ENCODE data around the gene COL9A3.

COL9A3 gene

GRCh38 chr20:62816884-62817873, at the start of gene COL9A3:
TSS of gene COL9A3 (plus strand) at chr20:62817050. CDS start at chr20:62817065, 15 bp downstream.
- no peak within 1 kb of the TSS for H3K9ac ChIP-seq (ENCODE audit: low read length in 2 of 2)
- no peaks in the 10 kb centered on the region for H3K9me3 ChIP-seq (ENCODE audit: control insufficient read depth in 2 of 2, low read length in 2 of 2)
- H3K4me3 ChIP-seq (ENCODE audit: low read length in 2 of 2), result peak within 1 kb of the TSS; percentile 22 to 52
- no peak within 1 kb of the TSS for H3K27ac ChIP-seq (ENCODE audit: low read length)
- no peaks in the 10 kb centered on the region for H3K36me3 ChIP-seq (ENCODE audit: control insufficient read depth in 2 of 2, insufficient read depth in 2 of 2, low read length in 2 of 2)
- H3K27me3 ChIP-seq (ENCODE audit: control insufficient read depth in 1 of 2, insufficient read depth in 2 of 2, low read length in 2 of 2), result peaks cover 38 to 52% of the 10 kb centered on the region in 2 donors
- peaks cover 35% of the 10 kb centered on the region for H3K4me1 ChIP-seq (ENCODE audit: control insufficient read depth, insufficient read depth, low read length)

GRCh38 chr20:62768234-62768546, 48.7 kb upstream of the COL9A3 start:
- peaks cover 0 to 4% of the 10 kb centered on the region in 2 donors for H3K27me3 ChIP-seq (ENCODE audit: control insufficient read depth in 1 of 2, insufficient read depth in 2 of 2, low read length in 2 of 2)
- H3K4me3 ChIP-seq (ENCODE audit: low read length in 2 of 2), result no peak overlapping the region
- H3K9ac ChIP-seq (ENCODE audit: low read length in 2 of 2), result no peak overlapping the region
- H3K4me1 ChIP-seq (ENCODE audit: control insufficient read depth, insufficient read depth, low read length), result peaks cover 22% of the 10 kb centered on the region
- no peaks in the 10 kb centered on the region for H3K9me3 ChIP-seq (ENCODE audit: control insufficient read depth in 2 of 2, low read length in 2 of 2)
- H3K27ac ChIP-seq (ENCODE audit: low read length), result no peak overlapping the region
- H3K36me3 ChIP-seq (ENCODE audit: control insufficient read depth in 2 of 2, insufficient read depth in 2 of 2, low read length in 2 of 2), result no peaks in the 10 kb centered on the region

DNA sequence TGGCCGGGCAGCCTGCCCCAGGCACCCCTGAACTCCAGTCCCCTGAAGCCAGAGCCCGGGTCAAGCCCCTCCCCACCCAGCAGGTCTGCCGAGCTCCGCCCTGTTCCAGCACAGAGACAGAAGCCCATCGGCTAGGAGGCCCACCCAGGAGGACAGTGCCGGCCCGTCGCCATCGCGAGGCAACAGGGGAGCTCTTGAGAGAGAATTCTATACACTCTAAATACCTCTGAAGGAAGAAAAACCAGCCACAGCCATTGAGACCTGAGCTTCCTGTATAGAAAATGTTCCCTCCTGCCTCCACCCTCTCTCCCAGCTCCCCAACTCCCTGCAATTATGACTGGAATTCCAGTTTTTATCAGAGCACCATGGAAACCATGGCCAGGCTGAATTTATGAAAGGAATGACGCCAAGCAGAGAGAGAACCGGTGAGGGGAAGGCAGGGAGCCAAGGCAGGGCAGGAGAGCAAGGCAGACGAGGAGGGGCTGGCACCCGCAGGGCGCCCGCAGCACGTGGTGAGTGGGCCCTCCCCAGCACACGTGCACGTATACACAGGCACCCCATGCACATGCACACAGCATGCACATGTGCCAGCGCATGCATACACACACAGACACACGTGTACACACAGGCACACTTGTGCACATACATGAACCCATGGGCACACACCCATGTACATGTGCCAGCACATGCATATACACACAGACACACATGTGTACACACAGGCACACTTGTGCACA, 48.1 kb upstream of the COL9A3 start:
- H3K36me3 ChIP-seq (ENCODE audit: control insufficient read depth in 2 of 2, insufficient read depth in 2 of 2, low read length in 2 of 2), result no peaks in the 10 kb centered on the region
- H3K9me3 ChIP-seq (ENCODE audit: control insufficient read depth in 2 of 2, low read length in 2 of 2), result no peaks in the 10 kb centered on the region
- no peak overlapping the region for H3K27ac ChIP-seq (ENCODE audit: low read length)
- H3K4me3 ChIP-seq (ENCODE audit: low read length in 2 of 2), result peak overlapping the region in 1 of 2 donors; percentile 22
- H3K27me3 ChIP-seq (ENCODE audit: control insufficient read depth in 1 of 2, insufficient read depth in 2 of 2, low read length in 2 of 2), result peaks cover 0 to 4% of the 10 kb centered on the region in 2 donors
- H3K9ac ChIP-seq (ENCODE audit: low read length in 2 of 2), result no peak overlapping the region
- peaks cover 27% of the 10 kb centered on the region for H3K4me1 ChIP-seq (ENCODE audit: control insufficient read depth, insufficient read depth, low read length)

DNA sequence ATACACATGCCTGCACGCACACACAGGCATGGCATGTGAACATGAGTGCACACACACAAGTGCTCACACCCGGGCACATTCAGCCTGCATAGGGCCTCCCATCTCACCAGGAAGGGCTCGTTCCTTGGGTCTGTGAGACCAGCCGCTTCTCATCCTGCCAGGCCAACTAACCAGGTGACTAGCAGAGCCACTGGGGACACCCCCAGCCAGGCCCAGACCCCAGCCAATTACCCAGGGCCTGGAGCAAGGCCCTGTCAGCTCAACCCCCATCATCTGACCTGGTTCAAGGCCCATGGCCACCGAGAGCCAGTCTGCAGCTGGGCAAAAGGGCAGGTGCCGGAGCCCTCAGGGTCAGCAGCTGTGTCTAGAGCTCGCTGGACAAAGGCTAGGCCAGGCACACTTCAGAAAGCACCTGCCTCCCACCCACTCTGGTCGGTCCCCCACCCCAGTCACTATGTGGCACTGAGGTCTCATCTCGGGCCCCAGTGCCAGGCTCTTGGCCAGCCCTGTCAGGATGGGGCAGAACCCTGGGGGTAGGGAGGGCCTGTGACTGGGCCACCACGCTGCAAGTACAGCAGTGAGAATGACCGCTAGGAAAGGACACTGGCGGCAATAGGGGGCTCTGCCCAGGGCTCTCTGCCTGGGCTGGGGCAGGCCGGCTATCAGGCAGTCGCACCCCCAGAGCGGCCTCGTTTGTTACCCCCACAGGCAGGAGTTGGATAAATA, 47.3 kb upstream of the COL9A3 start:
- Histone ChIP-seq H3K27ac (ENCODE audit: low read length) (no peak overlapping the region), H3K9me3 (ENCODE audit: control insufficient read depth in 2 of 2, low read length in 2 of 2) (no peaks in the 10 kb centered on the region), H3K9ac (ENCODE audit: low read length in 2 of 2) (no peak overlapping the region), H3K4me3 (ENCODE audit: low read length in 2 of 2) (no peak overlapping the region), H3K27me3 (ENCODE audit: control insufficient read depth in 1 of 2, insufficient read depth in 2 of 2, low read length in 2 of 2) (peaks cover 0 to 4% of the 10 kb centered on the region in 2 donors), H3K4me1 (ENCODE audit: control insufficient read depth, insufficient read depth, low read length) (peaks cover 28% of the 10 kb centered on the region), H3K36me3 (ENCODE audit: control insufficient read depth in 2 of 2, insufficient read depth in 2 of 2, low read length in 2 of 2) (no peaks in the 10 kb centered on the region)

DNA sequence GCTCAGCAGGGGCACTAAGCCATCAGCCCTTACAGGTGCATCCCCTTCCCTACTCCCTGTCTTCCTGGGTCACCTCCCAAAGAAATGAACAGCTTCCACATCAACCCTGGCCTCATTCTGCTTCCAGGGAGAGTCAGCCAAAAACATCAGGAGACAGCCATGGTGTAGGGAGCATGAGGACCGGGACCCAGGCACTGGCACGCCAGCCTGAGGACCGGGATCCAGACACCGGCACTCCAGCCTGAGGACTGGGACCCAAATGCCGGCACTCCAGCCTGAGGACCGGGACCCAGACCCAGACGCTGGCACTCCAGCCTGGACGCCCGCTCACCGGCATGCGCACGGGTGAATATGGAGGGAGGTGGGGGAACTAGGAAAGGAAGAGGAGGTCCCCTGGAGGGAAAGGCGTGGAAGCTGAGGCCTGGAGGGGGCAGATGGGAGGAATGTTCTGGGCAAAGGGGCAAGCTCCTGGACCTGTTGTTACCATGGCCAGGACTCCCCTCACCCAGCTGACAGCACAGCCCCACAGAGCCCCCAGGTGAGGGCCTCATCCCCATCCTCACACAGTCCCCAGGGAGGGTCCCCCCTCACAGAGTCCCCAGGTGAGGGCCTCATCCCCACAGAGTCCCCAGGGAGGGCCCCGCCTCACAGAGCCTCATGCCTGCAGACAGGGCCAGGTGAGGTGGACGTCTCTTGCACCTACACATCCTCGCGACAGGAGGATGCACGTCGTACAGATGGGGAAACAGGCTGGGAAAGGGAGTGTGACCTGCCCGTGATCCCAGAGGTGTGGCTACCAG, 46.5 kb upstream of the COL9A3 start:
- Histone ChIP-seq H3K27ac (ENCODE audit: low read length) (no peak overlapping the region), H3K4me3 (ENCODE audit: low read length in 2 of 2) (no peak overlapping the region), H3K9ac (ENCODE audit: low read length in 2 of 2) (no peak overlapping the region), H3K36me3 (ENCODE audit: control insufficient read depth in 2 of 2, insufficient read depth in 2 of 2, low read length in 2 of 2) (no peaks in the 10 kb centered on the region), H3K27me3 (ENCODE audit: control insufficient read depth in 1 of 2, insufficient read depth in 2 of 2, low read length in 2 of 2) (peaks cover 0 to 2% of the 10 kb centered on the region in 2 donors), H3K4me1 (ENCODE audit: control insufficient read depth, insufficient read depth, low read length) (peaks cover 31% of the 10 kb centered on the region), H3K9me3 (ENCODE audit: control insufficient read depth in 2 of 2, low read length in 2 of 2) (no peaks in the 10 kb centered on the region)

- no peak overlapping the region for H3K9ac ChIP-seq (ENCODE audit: low read length in 2 of 2)
- H3K27ac ChIP-seq (ENCODE audit: low read length), result no peak overlapping the region
- H3K4me1 ChIP-seq (ENCODE audit: control insufficient read depth, insufficient read depth, low read length), result peaks cover 31% of the 10 kb centered on the region
- H3K4me3 ChIP-seq (ENCODE audit: low read length in 2 of 2), result no peak overlapping the region
- H3K9me3 ChIP-seq (ENCODE audit: control insufficient read depth in 2 of 2, low read length in 2 of 2), result no peaks in the 10 kb centered on the region
- H3K36me3 ChIP-seq (ENCODE audit: control insufficient read depth in 2 of 2, insufficient read depth in 2 of 2, low read length in 2 of 2), result no peaks in the 10 kb centered on the region
- H3K27me3 ChIP-seq (ENCODE audit: control insufficient read depth in 1 of 2, insufficient read depth in 2 of 2, low read length in 2 of 2), result peaks cover 0 to 2% of the 10 kb centered on the region in 2 donors
Measured at GRCh38 chr20:62770916-62771315, 45.9 kb upstream of the COL9A3 start.

GRCh38 chr20:62771396-62772102, 45.3 kb upstream of the COL9A3 start:
- Histone ChIP-seq H3K4me3 (ENCODE audit: low read length in 2 of 2) (no peak overlapping the region), H3K36me3 (ENCODE audit: control insufficient read depth in 2 of 2, insufficient read depth in 2 of 2, low read length in 2 of 2) (no peaks in the 10 kb centered on the region), H3K9ac (ENCODE audit: low read length in 2 of 2) (no peak overlapping the region), H3K9me3 (ENCODE audit: control insufficient read depth in 2 of 2, low read length in 2 of 2) (no peaks in the 10 kb centered on the region), H3K27me3 (ENCODE audit: control insufficient read depth in 1 of 2, insufficient read depth in 2 of 2, low read length in 2 of 2) (peaks cover 0 to 2% of the 10 kb centered on the region in 2 donors), H3K27ac (ENCODE audit: low read length) (no peak overlapping the region), H3K4me1 (ENCODE audit: control insufficient read depth, insufficient read depth, low read length) (peaks cover 31% of the 10 kb centered on the region)

GRCh38 chr20:62772103-62772611, 44.7 kb upstream of the COL9A3 start:
- peaks cover 0 to 2% of the 10 kb centered on the region in 2 donors for H3K27me3 ChIP-seq (ENCODE audit: control insufficient read depth in 1 of 2, insufficient read depth in 2 of 2, low read length in 2 of 2)

DNA sequence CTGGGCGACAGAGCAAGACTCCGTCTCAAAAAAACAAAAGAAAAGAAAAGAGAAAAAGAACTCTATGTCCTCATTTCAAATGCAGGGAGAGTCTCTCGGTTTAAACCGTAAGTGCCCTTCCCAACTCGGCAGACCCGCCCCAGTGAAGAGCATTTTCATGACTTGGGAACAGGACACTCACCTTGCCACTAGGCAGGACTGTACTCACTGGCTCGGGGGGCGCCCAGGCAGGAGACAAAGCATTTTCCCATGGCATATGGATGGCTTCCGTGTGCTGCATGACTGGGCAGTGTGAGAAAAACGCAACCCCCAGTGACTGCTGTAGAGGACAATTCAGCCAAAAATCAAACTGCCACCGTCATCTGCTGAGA, 44.2 kb upstream of the COL9A3 start:
- H3K4me3 ChIP-seq (ENCODE audit: low read length in 2 of 2), result no peak overlapping the region
- no peak overlapping the region for H3K9ac ChIP-seq (ENCODE audit: low read length in 2 of 2)
- H3K36me3 ChIP-seq (ENCODE audit: control insufficient read depth in 2 of 2, insufficient read depth in 2 of 2, low read length in 2 of 2), result no peaks in the 10 kb centered on the region
- H3K4me1 ChIP-seq (ENCODE audit: control insufficient read depth, insufficient read depth, low read length), result peaks cover 31% of the 10 kb centered on the region
- peak overlapping the region; percentile 41 for H3K27ac ChIP-seq (ENCODE audit: low read length)
- H3K27me3 ChIP-seq (ENCODE audit: control insufficient read depth in 1 of 2, insufficient read depth in 2 of 2, low read length in 2 of 2), result peaks cover 0 to 2% of the 10 kb centered on the region in 2 donors
- no peaks in the 10 kb centered on the region for H3K9me3 ChIP-seq (ENCODE audit: control insufficient read depth in 2 of 2, low read length in 2 of 2)

More at GRCh38 chr20:62772103-62772611, 44.7 kb upstream of the COL9A3 start:
- peaks cover 31% of the 10 kb centered on the region for H3K4me1 ChIP-seq (ENCODE audit: control insufficient read depth, insufficient read depth, low read length)
- H3K36me3 ChIP-seq (ENCODE audit: control insufficient read depth in 2 of 2, insufficient read depth in 2 of 2, low read length in 2 of 2), result no peaks in the 10 kb centered on the region
- no peak overlapping the region for H3K27ac ChIP-seq (ENCODE audit: low read length)
- H3K4me3 ChIP-seq (ENCODE audit: low read length in 2 of 2), result no peak overlapping the region
- H3K9me3 ChIP-seq (ENCODE audit: control insufficient read depth in 2 of 2, low read length in 2 of 2), result no peaks in the 10 kb centered on the region
- H3K9ac ChIP-seq (ENCODE audit: low read length in 2 of 2), result no peak overlapping the region
